GM21825 (cell line): ENCODE measurements around the gene XRN2.

Experiments used
- ATAC-seq: cut with Tn5 transposase; IDR thresholded peaks from one replicate; pipeline ENCODE4 v1.9.1; 2021; ENCODE audit warnings: mild to moderate bottlenecking, moderate library complexity; ENCODE audit not compliant: unreplicated experiment

XRN2 gene

DNA sequence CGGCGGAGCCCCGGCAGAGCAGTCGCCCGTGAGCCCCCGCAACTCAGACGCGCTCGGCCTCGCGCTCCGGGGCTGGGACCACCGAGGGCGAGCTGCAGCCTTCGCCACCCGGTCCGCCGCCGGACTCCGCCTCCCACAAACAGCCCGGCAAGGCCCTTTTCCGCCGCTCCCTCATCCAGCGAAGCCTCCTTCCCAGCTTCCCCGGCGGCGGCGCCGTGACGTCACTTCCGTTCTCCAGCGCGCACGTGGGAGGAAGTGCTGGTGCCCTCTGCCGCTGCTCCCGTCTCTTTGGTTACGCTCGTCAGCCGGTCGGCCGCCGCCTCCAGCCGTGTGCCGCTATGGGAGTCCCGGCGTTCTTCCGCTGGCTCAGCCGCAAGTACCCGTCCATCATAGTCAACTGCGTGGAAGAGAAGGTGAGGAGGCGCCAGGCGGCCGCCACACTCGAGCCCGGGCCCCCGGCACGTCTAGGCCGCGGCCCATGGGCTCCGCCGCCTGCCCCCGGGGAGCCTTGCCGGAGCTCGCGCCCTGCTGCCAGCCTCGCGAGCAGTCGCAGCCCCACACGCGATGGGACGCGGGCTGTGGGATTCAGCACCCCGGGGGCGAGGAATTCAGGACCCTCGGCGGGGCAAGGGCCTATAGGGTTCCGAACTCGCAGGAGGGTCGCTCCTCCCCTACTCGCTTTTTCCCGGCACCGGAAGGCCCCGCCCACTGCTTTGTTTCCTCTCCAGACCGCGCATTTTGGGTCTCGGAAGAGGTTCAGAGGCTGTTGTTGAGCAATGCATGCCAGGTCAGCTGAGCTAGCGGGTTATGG is at the start of gene XRN2:
Gene XRN2 (plus strand): TSS at position 271 of the 811 bp plus-strand sequence. CDS start 68 bp downstream, at position 339.
- peak; percentile 91 for ATAC-seq

DNA sequence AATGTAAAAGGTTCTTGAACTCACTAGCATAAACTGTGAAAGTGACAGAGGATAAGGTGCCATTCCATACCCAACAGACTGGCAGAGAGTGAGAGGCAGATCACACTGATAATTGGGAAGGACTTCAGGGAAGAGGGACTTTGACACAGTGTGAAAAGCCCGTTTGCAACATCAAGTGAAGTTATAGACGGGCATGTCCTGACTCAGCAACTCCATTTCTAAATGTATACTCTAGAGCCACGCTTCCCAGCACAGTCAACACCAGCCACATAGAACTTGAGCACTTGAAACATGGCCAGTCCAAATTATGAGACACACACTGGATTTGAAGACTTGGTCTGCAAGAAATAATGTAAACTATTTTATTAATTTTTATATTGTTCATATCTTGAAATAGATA is 45.9 kb upstream of the XRN2 start:
- ATAC-seq, result no peak

DNA sequence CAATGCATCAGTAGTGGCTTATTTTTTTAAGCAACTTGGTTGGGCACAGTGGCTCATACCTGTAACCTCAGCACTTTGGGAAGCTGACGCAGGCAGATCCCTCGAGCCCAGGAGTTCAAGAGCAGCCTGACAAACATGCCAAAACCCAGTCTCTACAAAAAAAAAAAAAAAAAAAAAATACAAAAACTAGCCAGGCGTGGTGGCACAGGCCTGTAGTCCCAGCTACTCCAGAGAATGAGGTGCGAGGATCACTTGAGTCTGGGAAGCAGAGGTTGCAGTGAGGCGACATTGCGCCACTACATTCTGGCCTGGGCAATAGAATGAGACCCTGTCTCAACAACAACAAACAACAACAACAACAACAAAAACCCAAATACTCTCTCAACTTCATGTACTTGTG is 44.7 kb upstream of the XRN2 start:
- ATAC-seq, result no peak

DNA sequence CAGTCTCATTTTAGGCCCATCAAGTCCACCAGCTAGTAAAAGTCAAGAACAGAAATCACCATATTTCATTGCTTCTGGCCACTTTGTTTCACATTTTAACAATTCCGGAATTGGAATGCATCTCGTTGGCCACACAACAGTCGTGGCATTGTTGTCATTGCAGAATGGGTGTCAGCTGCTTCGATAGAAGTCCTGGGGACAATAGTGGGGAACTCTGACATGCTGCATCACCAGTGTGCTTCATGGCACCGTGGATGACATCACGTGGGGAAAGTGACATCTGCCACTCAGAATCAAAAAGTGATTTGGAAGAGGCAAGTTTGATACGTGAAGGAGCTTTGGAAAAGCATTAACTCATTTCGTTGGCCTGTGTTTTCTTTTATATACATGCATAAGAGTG is 43.8 kb upstream of the XRN2 start:
- ATAC-seq, result no peak

- ATAC-seq, result no peak
Observed at GRCh38 chr20:21262812-21263211, 40.3 kb upstream of the XRN2 start.

DNA sequence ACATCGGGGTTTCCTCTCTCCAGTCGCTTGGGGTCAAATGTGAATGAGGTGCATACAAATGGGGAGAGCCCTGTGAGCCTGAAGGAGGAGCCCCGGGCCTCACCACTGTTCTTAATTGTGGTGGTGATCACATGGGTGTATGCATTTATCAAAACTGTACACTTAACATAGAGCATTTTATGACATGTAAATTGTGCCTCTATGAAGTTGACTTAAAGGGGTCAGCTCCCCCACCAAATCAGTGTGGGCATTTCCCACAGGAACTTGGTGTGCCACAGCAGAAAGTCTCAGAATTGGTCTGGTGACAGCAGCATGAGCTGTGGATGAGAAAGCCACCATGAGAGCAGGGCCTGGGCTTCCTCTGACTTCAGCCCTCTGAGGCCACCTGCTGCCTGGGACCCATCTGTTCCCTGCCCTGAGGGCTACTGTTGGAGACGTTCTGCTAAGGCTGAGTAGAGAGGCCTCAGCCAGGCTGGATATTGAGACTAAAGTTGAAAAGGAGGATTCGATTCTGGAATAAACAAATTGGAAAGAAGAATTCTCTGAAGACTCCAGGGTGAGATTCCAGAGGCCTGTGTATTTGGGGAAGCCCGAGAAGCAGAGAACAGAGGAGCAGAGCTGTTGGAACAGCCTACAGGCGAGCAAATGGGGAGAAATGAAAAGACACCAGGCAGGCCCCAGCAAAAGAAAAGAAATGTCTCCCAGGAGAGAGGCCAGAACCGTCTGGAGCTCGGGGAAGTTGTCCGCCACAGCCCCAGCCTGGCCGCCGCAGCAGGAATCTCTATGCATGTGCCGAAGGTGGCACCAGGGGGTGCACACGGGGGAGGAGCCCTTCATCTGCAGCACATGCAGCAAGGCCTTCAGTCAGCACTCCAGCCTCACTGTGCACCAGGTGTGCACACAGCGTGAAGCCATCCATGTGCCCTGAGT is 37.6 kb upstream of the XRN2 start:
- no peak for ATAC-seq

DNA sequence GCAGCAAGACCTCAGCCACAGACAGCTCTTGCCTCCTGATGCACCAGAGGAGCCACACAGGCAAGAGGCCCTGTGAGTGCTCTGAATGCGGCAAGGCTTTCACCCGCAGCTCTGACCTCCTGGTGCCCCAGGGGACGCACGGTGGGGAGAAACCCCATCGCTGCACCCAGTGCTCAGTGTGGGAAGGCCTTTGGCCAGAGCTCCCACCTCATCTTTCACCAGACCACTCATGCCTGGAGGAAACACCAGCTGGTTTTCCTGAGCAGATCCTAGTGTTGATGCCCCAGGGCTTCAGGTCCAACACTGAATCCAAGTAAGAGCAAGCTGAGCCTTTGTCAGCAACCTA is 37.0 kb upstream of the XRN2 start:
- ATAC-seq, result no peak

- no peak for ATAC-seq
Observed at GRCh38 chr20:21269772-21270171, 33.4 kb upstream of the XRN2 start.

- no peak for ATAC-seq
Observed at GRCh38 chr20:21270806-21271205, 32.3 kb upstream of the XRN2 start.

- peak; percentile 59 for ATAC-seq
Observed at GRCh38 chr20:21272279-21272678, 30.9 kb upstream of the XRN2 start.

DNA sequence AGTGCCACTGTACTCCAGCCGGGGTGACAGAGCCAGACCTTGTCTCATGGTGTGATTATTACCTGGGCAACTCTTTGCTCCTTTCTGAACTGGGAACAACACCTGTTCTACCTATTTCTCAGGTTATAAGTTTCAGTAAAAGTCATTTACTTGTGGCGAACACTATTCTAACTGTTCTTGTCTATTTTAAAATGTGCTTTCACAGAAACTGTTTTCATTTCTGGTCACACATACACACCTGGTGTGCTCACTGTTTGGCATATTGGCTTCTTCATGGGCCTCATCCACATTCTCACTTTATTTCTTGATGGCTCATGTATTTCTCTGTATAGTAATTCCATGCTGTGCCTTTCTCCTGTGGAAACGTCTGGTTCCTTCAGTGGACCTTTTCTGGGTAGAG is 30.5 kb upstream of the XRN2 start:
- ATAC-seq, result peak; percentile 62

DNA sequence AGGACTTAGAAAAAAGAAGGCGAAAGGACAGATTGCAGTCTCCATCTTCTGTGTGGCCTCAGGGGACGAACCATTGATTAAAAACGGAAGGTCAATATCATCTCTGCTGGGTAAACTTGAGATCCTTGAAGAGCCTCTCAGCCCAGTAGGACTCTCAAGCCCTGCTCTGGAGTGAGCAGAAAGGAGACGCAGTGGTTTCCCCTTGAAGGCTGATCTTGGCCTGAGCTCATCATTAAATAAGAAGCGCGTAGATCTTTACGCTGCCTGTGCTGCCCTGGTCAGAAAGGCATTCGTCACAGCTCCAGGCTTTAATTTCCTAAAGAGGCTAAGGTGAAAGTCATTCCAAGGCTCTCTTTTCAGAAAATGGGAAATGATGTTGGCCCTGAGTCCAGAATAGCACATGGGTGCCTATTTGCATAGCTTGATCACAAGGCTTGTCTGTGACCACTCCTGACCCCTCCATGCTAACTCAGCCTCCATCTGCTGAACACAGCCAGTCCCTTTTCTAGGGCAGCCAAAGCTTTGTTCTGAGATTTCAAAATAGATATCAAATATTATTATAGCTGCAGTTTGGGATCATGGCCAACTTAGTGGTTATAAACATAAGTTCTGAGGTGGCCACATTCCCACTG is 29.3 kb upstream of the XRN2 start:
- no peak for ATAC-seq

DNA sequence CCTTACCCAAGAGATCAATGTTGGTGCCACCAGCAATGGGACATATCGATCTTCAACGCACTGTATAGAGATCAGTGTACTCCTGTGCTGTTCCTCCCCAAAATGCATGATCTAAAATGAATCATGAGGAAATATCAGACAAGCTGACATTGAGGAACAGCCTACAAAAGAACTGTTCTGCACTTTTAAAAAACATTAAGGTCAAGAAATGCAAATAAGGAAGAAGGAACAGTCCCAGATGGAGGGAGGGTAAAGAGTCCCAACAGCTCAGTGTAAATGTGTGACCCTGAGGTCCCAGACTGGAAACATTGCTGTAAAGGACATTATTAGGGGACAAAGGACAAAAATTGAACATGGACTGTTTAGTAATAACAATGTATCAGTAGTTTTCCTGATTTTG is 24.3 kb upstream of the XRN2 start:
- no peak for ATAC-seq

DNA sequence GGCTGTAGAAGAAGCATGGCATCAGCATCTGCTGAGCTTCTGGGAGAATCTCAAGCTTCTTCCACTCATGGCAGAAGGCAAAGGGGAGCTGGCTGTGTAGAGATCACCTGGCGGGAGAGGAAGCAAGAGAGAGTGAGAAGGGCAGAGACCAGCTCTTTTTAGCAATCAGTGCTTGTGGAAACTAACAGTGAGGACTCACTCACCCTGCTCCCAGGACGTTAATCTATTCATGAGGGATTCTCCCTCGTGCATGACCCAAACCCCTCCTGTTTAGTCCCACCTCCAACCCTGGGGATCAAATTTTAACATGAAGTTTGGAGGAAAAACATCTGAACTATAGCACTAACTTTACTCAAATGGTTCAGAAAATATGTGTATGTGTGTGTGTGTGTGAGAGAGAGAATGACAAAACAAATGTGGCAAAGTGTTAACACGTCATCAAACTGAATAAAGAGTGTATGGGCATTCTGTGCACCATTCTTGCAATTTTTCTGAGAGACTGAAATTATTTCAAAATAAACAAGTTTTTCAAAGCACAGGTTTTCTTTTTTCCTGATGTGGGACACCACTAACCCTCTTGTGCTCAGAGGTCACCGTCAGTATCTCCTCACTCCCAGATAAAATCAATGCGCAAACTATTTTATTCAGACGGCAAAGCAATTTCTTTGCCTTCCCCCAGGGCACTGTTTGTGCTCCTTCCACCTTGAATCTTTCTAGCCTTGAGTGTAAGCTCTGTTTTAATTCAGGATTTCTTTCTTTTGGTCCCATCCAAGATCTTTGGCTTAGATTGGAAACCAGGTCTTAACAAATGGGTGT is 23.2 kb upstream of the XRN2 start:
- no peak for ATAC-seq

GRCh38 chr20:21280522-21281016 is 22.6 kb upstream of the XRN2 start:
- ATAC-seq, result no peak

GRCh38 chr20:21286775-21287174 is 16.4 kb upstream of the XRN2 start:
- no peak for ATAC-seq

GRCh38 chr20:21288587-21289370 is 14.4 kb upstream of the XRN2 start:
- no peak for ATAC-seq

- no peak for ATAC-seq
Observed at GRCh38 chr20:21289651-21290050, 13.5 kb upstream of the XRN2 start.

- no peak for ATAC-seq
Observed at GRCh38 chr20:21291026-21291425, 12.1 kb upstream of the XRN2 start.

GRCh38 chr20:21294755-21295154 is 8.4 kb upstream of the XRN2 start:
- no peak for ATAC-seq
